OCI-LY7 (cell line): ENCODE results near the gene MSH2.

ENCODE experiments used
- EZH2phosphoT487 ChIP-seq: fragments of 200-600 bp; sonication (generic); IDR thresholded peaks from 2 replicates; pipeline ENCODE4 v1.6.1; 2018; ENCODE audit warnings: low read depth, borderline replicate concordance, mild to moderate bottlenecking, mixed run types, antibody characterized with exemption, low read length, moderate library complexity, mixed read lengths
- TF ChIP-seq, protein P1 (sequence below): fragments of 200-600 bp; sonication (generic); conservative IDR thresholded peaks from 2 replicates; pipeline ENCODE4 v1.5.1; 2014; ENCODE audit warnings: mild to moderate bottlenecking, antibody characterized with exemption, low read length, moderate library complexity, mixed read lengths

DNA sequence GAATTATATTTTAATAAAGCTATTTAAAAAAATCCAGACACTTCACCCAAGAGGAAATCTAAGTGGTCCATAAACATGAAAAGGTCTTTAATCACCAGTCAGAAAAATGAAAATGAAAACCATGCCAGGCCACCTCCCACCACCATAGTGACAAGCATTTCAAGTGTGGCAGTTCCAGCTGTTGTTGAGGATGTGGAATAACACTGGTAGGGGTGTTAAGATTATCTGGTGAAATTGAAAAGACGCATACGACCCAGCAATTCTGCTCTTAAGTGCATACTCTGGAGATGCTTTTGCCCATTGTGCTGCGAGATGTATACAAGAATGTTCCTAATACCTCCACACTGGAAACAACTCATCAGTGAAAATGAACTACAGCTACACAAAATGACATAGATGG, 82.2 kb downstream of the MSH2 start:
- TF ChIP-seq, protein P1, sequence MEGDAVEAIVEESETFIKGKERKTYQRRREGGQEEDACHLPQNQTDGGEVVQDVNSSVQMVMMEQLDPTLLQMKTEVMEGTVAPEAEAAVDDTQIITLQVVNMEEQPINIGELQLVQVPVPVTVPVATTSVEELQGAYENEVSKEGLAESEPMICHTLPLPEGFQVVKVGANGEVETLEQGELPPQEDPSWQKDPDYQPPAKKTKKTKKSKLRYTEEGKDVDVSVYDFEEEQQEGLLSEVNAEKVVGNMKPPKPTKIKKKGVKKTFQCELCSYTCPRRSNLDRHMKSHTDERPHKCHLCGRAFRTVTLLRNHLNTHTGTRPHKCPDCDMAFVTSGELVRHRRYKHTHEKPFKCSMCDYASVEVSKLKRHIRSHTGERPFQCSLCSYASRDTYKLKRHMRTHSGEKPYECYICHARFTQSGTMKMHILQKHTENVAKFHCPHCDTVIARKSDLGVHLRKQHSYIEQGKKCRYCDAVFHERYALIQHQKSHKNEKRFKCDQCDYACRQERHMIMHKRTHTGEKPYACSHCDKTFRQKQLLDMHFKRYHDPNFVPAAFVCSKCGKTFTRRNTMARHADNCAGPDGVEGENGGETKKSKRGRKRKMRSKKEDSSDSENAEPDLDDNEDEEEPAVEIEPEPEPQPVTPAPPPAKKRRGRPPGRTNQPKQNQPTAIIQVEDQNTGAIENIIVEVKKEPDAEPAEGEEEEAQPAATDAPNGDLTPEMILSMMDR: no peak
- no peak for TF ChIP-seq EZH2phosphoT487
